ENCODE data around the gene KRTAP10-11. TPM values are rescaled to one million over a fixed set of nuclear protein-coding genes. Genes with fewer than 3 reads are reported as not detected.

The KRTAP10-11 gene
- total and polyA plus RNA-seq, 2 experiments from 2014 or later, result not detected

GRCh38 chr21:44636209-44637017 is 9.8 kb upstream of the KRTAP10-11 start:
- no peak overlapping the region for H3K4me3 Mint-ChIP-seq
- TF ChIP-seq, protein P1, sequence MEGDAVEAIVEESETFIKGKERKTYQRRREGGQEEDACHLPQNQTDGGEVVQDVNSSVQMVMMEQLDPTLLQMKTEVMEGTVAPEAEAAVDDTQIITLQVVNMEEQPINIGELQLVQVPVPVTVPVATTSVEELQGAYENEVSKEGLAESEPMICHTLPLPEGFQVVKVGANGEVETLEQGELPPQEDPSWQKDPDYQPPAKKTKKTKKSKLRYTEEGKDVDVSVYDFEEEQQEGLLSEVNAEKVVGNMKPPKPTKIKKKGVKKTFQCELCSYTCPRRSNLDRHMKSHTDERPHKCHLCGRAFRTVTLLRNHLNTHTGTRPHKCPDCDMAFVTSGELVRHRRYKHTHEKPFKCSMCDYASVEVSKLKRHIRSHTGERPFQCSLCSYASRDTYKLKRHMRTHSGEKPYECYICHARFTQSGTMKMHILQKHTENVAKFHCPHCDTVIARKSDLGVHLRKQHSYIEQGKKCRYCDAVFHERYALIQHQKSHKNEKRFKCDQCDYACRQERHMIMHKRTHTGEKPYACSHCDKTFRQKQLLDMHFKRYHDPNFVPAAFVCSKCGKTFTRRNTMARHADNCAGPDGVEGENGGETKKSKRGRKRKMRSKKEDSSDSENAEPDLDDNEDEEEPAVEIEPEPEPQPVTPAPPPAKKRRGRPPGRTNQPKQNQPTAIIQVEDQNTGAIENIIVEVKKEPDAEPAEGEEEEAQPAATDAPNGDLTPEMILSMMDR (conservative IDR thresholded peaks at IDR 0.05; ENCODE audit: low read depth in 2 of 2), result no peak
- TF ChIP-seq POLR2AphosphoS5 (IDR thresholded peaks at IDR 0.05; ENCODE audit: low read depth) (no peak), ZNF331 (CRISPR knock-in tag; IDR thresholded peaks at IDR 0.05; ENCODE audit: low read depth) (no peak), EZH2phosphoT487 (IDR thresholded peaks at IDR 0.05; ENCODE audit: unreplicated experiment) (no peak), CREB1 (CRISPR knock-in tag; IDR thresholded peaks at IDR 0.05; ENCODE audit: low read depth) (no peak), ZNF462 (CRISPR knock-in tag; IDR thresholded peaks at IDR 0.05) (no peak), EZH2 (IDR thresholded peaks at IDR 0.05; ENCODE audit: low read depth, unreplicated experiment) (no peak), STAT1 (IDR thresholded peaks at IDR 0.05; ENCODE audit: unreplicated experiment) (no peak), JUNB (IDR thresholded peaks at IDR 0.05; ENCODE audit: unreplicated experiment) (no peak), ZNF114 (CRISPR knock-in tag; IDR thresholded peaks at IDR 0.05) (no peak)
- TF ChIP-seq, protein P2, sequence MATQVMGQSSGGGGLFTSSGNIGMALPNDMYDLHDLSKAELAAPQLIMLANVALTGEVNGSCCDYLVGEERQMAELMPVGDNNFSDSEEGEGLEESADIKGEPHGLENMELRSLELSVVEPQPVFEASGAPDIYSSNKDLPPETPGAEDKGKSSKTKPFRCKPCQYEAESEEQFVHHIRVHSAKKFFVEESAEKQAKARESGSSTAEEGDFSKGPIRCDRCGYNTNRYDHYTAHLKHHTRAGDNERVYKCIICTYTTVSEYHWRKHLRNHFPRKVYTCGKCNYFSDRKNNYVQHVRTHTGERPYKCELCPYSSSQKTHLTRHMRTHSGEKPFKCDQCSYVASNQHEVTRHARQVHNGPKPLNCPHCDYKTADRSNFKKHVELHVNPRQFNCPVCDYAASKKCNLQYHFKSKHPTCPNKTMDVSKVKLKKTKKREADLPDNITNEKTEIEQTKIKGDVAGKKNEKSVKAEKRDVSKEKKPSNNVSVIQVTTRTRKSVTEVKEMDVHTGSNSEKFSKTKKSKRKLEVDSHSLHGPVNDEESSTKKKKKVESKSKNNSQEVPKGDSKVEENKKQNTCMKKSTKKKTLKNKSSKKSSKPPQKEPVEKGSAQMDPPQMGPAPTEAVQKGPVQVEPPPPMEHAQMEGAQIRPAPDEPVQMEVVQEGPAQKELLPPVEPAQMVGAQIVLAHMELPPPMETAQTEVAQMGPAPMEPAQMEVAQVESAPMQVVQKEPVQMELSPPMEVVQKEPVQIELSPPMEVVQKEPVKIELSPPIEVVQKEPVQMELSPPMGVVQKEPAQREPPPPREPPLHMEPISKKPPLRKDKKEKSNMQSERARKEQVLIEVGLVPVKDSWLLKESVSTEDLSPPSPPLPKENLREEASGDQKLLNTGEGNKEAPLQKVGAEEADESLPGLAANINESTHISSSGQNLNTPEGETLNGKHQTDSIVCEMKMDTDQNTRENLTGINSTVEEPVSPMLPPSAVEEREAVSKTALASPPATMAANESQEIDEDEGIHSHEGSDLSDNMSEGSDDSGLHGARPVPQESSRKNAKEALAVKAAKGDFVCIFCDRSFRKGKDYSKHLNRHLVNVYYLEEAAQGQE (IDR thresholded peaks at IDR 0.05; ENCODE audit: unreplicated experiment), result no peak

More at GRCh38 chr21:44636209-44637017, 9.8 kb upstream of the KRTAP10-11 start:
- Histone ChIP-seq H3K4me3 (no peak overlapping the region), H3F3A (replicated peaks; ENCODE audit: low read depth) (no peaks in the 10 kb centered on the region), H3K4me1 (ENCODE audit: insufficient read depth) (no peaks in the 10 kb centered on the region), H2AFZ (no peak overlapping the region), H3K27me3 (ENCODE audit: insufficient read depth) (no peaks in the 10 kb centered on the region), H3K36me3 (ENCODE audit: insufficient read depth) (0 out of 2 replicates have a peak, but pooled peaks cover 6% of the 10 kb centered on the region), H3K79me2 (replicated peaks; ENCODE audit: insufficient read depth) (no peaks in the 10 kb centered on the region), H4K20me1 (replicated peaks; ENCODE audit: insufficient read depth) (no peaks in the 10 kb centered on the region), H3K4me2 (no peak overlapping the region), H3K27ac (ENCODE audit: low read depth) (no peak overlapping the region), H3K9me2 (ENCODE audit: insufficient read depth) (no peaks in the 10 kb centered on the region)
- no peak overlapping the region for H3K27ac Mint-ChIP-seq
- peaks cover 3% of the 10 kb centered on the region; the same call in 2 of the 3 replicates for H3K4me1 Mint-ChIP-seq
- DNase-seq (ENCODE audit: low spot score), result no peak
- ATAC-seq, result no peak; the same call in 2 of the 3 replicates
- H3K27me3 Mint-ChIP-seq (ENCODE audit: insufficient read depth, low read depth, poor library complexity), result peaks cover 8% of the 10 kb centered on the region
- H3K9me3 Mint-ChIP-seq, result peaks cover 25% of the 10 kb centered on the region
- peaks cover 3% of the 10 kb centered on the region for H3K36me3 Mint-ChIP-seq (ENCODE audit: low read depth)

Measured in GM23338 (cell line).